ENCODE results near the gene PNPLA7. TPM values are rescaled to one million over a fixed set of nuclear protein-coding genes. Genes with fewer than 3 reads are reported as not detected.

Gene PNPLA7
- total and polyA plus RNA-seq, 2 of the 8 experiments (the other 6 are each of a cell fraction or from before 2014, with no cell fraction given): 0.35 to 0.47 TPM

DNA sequence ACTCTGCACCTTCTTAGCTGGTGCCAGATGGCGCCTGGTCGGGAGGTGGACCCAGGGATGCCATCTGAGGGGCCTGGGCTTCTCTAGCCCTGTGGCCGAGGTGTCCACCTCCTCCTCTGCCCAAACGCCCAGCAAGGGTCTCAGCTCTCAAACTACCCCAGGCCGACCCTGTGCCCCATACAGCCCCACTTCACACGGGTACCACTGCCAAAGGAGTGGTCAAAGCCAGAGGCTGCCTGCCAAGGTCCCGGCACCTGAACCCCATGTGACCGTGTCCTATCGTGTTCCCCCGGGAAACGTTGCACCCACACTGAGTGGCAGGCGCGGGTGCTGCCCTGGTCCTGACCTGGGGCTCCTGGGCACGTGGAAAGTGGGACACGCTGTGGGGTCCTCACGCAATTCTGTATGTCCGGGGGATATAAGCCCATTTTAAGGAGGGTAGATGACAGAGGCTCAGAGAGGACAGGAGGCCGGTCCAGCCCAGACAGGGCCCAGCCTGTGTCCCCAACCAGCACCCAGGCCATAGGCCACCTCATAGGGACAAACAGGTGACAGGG is 111.0 kb downstream of the PNPLA7 start:
- Histone ChIP-seq H2AK5ac (ENCODE audit: low read depth, low read length) (no peak overlapping the region), H3K23ac (ENCODE audit: insufficient read length) (no peak overlapping the region), H3K9ac (replicated peaks in 1 of 4; ENCODE audit: extremely low read depth in 1 of 4, low read depth in 3 of 4, low read length in 3 of 4) (no peak overlapping the region), H2BK20ac (ENCODE audit: low read length) (no peak overlapping the region), H3K27me3 (replicated peaks in 1 of 4; ENCODE audit: control insufficient read depth in 3 of 4, extremely low read depth in 1 of 4, insufficient read depth in 3 of 4, low read length in 3 of 4) (no peaks in the 10 kb centered on the region), H3K18ac (ENCODE audit: extremely low read depth, low read length) (no peak overlapping the region), H2BK15ac (ENCODE audit: low read length) (no peak overlapping the region), H2BK12ac (ENCODE audit: low read depth, low read length) (0 out of 2 replicates have a peak overlapping the region, but pooled peaks have one; percentile 17), H3K9me3 (ENCODE audit: insufficient read depth in 2 of 2, low read depth in 1 of 2, low read length in 1 of 2) (no peaks in the 10 kb centered on the region), H3K79me2 (ENCODE audit: control insufficient read depth in 1 of 2, insufficient read depth in 2 of 2, low read length in 2 of 2) (no peaks in the 10 kb centered on the region), H3K36me3 (ENCODE audit: control insufficient read depth in 2 of 4, insufficient read depth in 4 of 4, low read length in 3 of 4) (no peaks in the 10 kb centered on the region), H3K27ac (ENCODE audit: low read depth, low read length) (no peak overlapping the region), H4K8ac (ENCODE audit: extremely low read depth, insufficient read depth, low read length) (peak overlapping the region; percentile 68; the same call in 1 of the 2 replicates), H2BK120ac (replicated peaks; ENCODE audit: low read depth, low read length) (no peak overlapping the region), H3K4me2 (ENCODE audit: insufficient read depth in 1 of 2, low read depth in 2 of 2, low read length in 2 of 2) (no peak overlapping the region), H4K91ac (replicated peaks; ENCODE audit: insufficient read length, low read length) (no peak overlapping the region), H3K14ac (ENCODE audit: insufficient read length) (no peak overlapping the region), H2BK5ac (ENCODE audit: low read depth, low read length) (no peak overlapping the region), H3K4me1 (replicated peaks in 1 of 4; ENCODE audit: control insufficient read depth in 3 of 4, insufficient read depth in 4 of 4, low read length in 3 of 4) (peaks cover 0 to 3% (median 0%) of the 10 kb centered on the region in 4 experiments; a peak in 1 of 7 replicates), H3K4ac (replicated peaks; ENCODE audit: insufficient read length, low read depth, low read length) (no peak overlapping the region), H4K5ac (ENCODE audit: insufficient read length, low read depth, low read length) (no peak overlapping the region), H3K23me2 (ENCODE audit: low read depth, low read length) (no peaks in the 10 kb centered on the region; the same call in 1 of the 2 replicates), H3K56ac (replicated peaks; ENCODE audit: insufficient read length, low read depth, low read length) (no peak overlapping the region), H3K4me3 (ENCODE audit: extremely low read depth in 1 of 4, insufficient read depth in 2 of 4, low read depth in 3 of 4, low read length in 4 of 4) (no peak overlapping the region), H3K79me1 (ENCODE audit: low read depth, low read length) (no peaks in the 10 kb centered on the region), H4K20me1 (replicated peaks in 1 of 2; ENCODE audit: control insufficient read depth in 1 of 2, insufficient read depth in 2 of 2, low read length in 2 of 2) (no peaks in the 10 kb centered on the region), H2AFZ (ENCODE audit: low read length) (no peak overlapping the region)
- POLR2A ChIA-PET (ENCODE audit: partially characterized antibody): interaction anchor here (1.6 kb wide), 1 partner anchor 93 kb away, joined by 3 read pairs; no protein-coding TSS in a partner anchor
- TF ChIP-seq SP2 (IDR thresholded peaks at IDR 0.05; ENCODE audit: low read length): no peak
- WGBS, 2 experiments (ENCODE audit: extremely low coverage in 1 of 2, insufficient coverage in 1 of 2, insufficient read length in 1 of 2, insufficient replicate concordance in 2 of 2, low coverage in 1 of 2, low lambda C conversion rate in 2 of 2, missing lambda C conversion rate in 1 of 2): 84% methylated on average over 18 of the region's 18 CpGs; no CpG with 5 or more reads in 1 of the 2 experiments
- no peak for FAIRE-seq
- DNase-seq (ENCODE audit: low read depth in 1 of 2, low spot score in 2 of 2): no peak
- CTCF ChIA-PET (ENCODE audit: partially characterized antibody): interaction anchor here (1.1 kb wide), 1 partner anchor 30 kb away, joined by 3 read pairs; no protein-coding TSS in a partner anchor

Data from H1 (cell line).